ENCODE measurements around the gene TTC28.
"Not testable (repeated sequence)": the region's sequence is repeated elsewhere in the genome, so short reads cannot be mapped to it uniquely, and the experiment has no call there.

The TTC28 gene

GRCh38 chr22:28619236-28619635 is 60.4 kb downstream of the TTC28 start:
- Histone ChIP-seq H3K27ac (no peak overlapping the region), H3K27me3 (replicated peaks) (no peaks in the 10 kb centered on the region), H3K36me3 (replicated peaks) (no peaks in the 10 kb centered on the region), H3K4me3 (ENCODE audit: low read depth, low read length) (no peak overlapping the region)
- no peak for DNase-seq
- in situ Hi-C loops (cut with HindIII; ENCODE audit: low pct_ligation_motif_present, low sequenced_read_pairs) = no loop called here
- TF ChIP-seq, protein P1, sequence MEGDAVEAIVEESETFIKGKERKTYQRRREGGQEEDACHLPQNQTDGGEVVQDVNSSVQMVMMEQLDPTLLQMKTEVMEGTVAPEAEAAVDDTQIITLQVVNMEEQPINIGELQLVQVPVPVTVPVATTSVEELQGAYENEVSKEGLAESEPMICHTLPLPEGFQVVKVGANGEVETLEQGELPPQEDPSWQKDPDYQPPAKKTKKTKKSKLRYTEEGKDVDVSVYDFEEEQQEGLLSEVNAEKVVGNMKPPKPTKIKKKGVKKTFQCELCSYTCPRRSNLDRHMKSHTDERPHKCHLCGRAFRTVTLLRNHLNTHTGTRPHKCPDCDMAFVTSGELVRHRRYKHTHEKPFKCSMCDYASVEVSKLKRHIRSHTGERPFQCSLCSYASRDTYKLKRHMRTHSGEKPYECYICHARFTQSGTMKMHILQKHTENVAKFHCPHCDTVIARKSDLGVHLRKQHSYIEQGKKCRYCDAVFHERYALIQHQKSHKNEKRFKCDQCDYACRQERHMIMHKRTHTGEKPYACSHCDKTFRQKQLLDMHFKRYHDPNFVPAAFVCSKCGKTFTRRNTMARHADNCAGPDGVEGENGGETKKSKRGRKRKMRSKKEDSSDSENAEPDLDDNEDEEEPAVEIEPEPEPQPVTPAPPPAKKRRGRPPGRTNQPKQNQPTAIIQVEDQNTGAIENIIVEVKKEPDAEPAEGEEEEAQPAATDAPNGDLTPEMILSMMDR (IDR thresholded peaks at IDR 0.05; ENCODE audit: low read depth, low read length, missing control alignments) = no peak

GRCh38 chr22:28615423-28615822 is 64.2 kb downstream of the TTC28 start:
- H3K36me3 ChIP-seq (replicated peaks); H3K27me3 ChIP-seq (replicated peaks); in situ Hi-C loops (cut with HindIII; ENCODE audit: low pct_ligation_motif_present, low sequenced_read_pairs); DNase-seq; H3K27ac ChIP-seq; H3K4me3 ChIP-seq (ENCODE audit: low read depth, low read length): not testable (repeated sequence)

DNA sequence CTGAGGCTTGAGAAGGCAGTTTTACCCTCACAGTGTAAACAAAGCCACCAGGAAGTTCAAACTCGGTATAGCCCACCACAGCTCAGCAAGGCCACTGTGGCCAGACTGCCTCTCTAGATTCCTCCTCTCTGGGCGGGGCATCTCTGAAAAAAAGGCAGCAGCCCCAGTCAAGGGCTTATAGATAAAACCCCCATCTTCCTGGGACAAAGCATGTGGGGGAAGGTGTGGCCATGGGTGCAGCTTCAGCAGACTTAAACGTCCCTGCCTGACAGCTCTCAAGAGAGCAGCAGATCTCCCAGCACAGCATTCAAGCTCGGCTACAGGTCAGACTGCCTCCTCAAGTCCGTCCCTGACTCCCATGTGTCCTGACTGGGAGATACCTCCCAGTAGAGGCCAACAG is 69.7 kb downstream of the TTC28 start:
- Histone ChIP-seq H3K27ac (no peak overlapping the region), H3K36me3 (replicated peaks) (no peaks in the 10 kb centered on the region), H3K4me3 (ENCODE audit: low read depth, low read length) (no peak overlapping the region), H3K27me3 (replicated peaks) (no peaks in the 10 kb centered on the region)
- TF ChIP-seq, protein P1 (IDR thresholded peaks at IDR 0.05; ENCODE audit: low read depth, low read length, missing control alignments) = no peak
- in situ Hi-C loops (cut with HindIII; ENCODE audit: low pct_ligation_motif_present, low sequenced_read_pairs) = no loop called here
- no peak for DNase-seq

DNA sequence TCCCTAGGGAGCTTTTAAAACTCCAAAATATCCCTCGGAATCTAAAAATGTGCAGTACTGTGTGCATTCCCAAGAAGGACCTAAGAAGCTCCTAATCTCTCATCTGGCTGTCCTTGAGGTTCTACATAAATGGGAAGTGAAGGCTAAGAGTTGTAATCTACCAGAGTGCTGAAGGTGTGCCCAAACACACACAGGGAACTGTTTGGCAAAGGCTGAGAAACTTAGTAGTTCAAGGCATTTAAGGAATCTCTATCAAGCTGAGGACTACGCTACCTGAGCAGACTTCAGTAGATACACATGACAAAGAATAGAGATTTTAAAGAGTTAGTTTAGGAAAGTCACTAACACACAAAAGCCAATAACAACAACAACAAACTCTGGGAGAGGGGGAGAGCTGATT is 71.1 kb downstream of the TTC28 start:
- in situ Hi-C loops (cut with HindIII; ENCODE audit: low pct_ligation_motif_present, low sequenced_read_pairs) = no loop called here

DNA sequence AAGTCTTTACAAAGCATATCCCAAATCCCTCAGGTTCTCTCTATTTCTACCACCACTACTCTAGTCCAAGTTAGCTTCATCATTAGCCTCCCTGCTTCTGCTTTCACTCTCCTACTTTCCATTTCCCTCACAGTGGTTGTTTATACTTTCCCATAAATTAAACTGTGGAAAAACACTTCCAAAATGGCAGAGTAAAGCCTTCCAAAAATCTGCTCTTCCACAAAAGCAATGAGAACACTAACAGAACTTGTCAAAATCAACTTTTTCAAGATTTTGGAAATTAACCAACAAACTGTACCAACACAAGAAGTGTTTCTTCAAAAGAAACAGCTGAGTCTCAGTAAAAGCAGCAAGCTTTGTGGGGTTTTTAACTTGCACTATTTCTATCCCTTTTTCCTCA is 71.8 kb downstream of the TTC28 start:
- Histone ChIP-seq H3K4me3 (ENCODE audit: low read depth, low read length) (no peak overlapping the region), H3K36me3 (replicated peaks) (no peaks in the 10 kb centered on the region), H3K27me3 (replicated peaks) (no peaks in the 10 kb centered on the region), H3K27ac (no peak overlapping the region)
- DNase-seq = no peak
- in situ Hi-C loops (cut with HindIII; ENCODE audit: low pct_ligation_motif_present, low sequenced_read_pairs) = no loop called here
- TF ChIP-seq, protein P1 (IDR thresholded peaks at IDR 0.05; ENCODE audit: low read depth, low read length, missing control alignments) = no peak

More for the DNA sequence above, 71.1 kb downstream of the TTC28 start:
- no peak for DNase-seq
- H3K36me3 ChIP-seq (replicated peaks) = no peaks in the 10 kb centered on the region
- TF ChIP-seq, protein P1 (IDR thresholded peaks at IDR 0.05; ENCODE audit: low read depth, low read length, missing control alignments) = no peak
- H3K27me3 ChIP-seq (replicated peaks) = no peaks in the 10 kb centered on the region
- H3K4me3 ChIP-seq (ENCODE audit: low read depth, low read length) = no peak overlapping the region
- no peak overlapping the region for H3K27ac ChIP-seq

DNA sequence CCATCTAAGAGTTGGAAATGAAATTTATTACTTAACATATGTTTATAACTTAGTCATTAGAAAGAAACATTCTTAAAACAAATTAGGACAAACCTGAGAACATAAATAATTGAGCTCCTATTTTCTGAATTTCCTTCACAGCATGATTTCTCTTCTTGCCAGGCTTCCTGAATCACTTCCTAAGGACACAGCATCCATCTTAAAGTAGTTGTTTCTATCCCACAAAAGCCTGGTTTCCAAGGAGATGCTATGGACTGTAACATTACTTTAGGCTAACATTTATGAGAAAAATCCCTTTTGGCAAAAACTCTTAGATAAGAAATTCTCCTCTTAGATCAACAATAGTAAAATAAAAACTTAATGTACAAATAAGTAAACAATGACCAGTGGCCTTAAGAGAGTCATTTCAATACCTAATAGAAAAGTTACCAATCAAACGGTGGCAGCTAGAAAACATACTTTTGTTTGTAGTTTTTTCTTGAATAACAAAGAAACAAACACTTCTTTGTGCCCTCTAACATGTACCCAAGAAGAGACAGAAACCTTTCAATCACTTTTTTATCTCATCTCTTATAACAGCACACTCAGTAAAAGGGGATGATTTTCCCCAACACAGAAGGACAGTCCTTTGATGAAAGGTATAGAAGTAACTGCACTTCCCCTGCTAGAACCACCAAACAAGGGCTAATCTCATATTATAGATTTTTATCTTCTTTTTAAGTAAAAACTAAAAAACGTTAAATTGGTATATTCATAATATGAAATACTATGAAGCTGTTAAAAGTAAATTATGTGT is 74.5 kb downstream of the TTC28 start:
- TF ChIP-seq, protein P1 (IDR thresholded peaks at IDR 0.05; ENCODE audit: low read depth, low read length, missing control alignments) = no peak
- in situ Hi-C loops (cut with HindIII; ENCODE audit: low pct_ligation_motif_present, low sequenced_read_pairs) = no loop called here
- Histone ChIP-seq H3K36me3 (replicated peaks) (no peaks in the 10 kb centered on the region), H3K4me3 (ENCODE audit: low read depth, low read length) (no peak overlapping the region), H3K27ac (no peak overlapping the region), H3K27me3 (replicated peaks) (no peaks in the 10 kb centered on the region)
- no peak for DNase-seq

All from brain microvascular endothelial cell (primary cell).